Measurements from ENCODE around the gene APOBEC3F. TPM values are rescaled to one million over a fixed set of nuclear protein-coding genes. Genes with fewer than 3 reads are reported as not detected.

The APOBEC3F gene
- total and polyA plus RNA-seq, 10 of the 15 experiments (the other 5 are each of a cell fraction or from before 2014, with no cell fraction given): 7.4 to 29.1 (median 12.8) TPM

GRCh38 chr22:39070186-39070585 lies 29.5 kb downstream of the APOBEC3F start:
- H3K27ac ChIP-seq (ENCODE audit: control insufficient read depth, insufficient read depth): no peak overlapping the region
- BruUV-seq (replicated peaks): no TSS peak
- WGBS (ENCODE audit: insufficient coverage, insufficient replicate concordance, low lambda C conversion rate, missing lambda C conversion rate): 86% methylated on average over 6 of the region's 7 CpGs
- ChIA-PET SMC1A (ENCODE audit: uncharacterized antibody, unreplicated experiment) (interaction anchor here (0.6 kb wide), 1 partner anchor 51 kb away, joined by 3 read pairs; no protein-coding TSS in a partner anchor), POLR2A (no interaction called here), RAD21 (ENCODE audit: unreplicated experiment) (interaction anchor here (1.2 kb wide), 1 partner anchor 29 kb away, joined by 5 read pairs; no protein-coding TSS in a partner anchor), CTCF (interaction anchor here (0.8 to 1.1 kb wide), 2 partner anchors 42 to 48 kb away, joined by 4 to 5 read pairs; no protein-coding TSS in a partner anchor)
- no peak for ATAC-seq
- H3K4me2 ChIP-seq (ENCODE audit: control insufficient read depth, insufficient read depth): no peak overlapping the region
- DNase-seq (ENCODE audit: low read depth, low spot score): no peak
- H4K20me1 ChIP-seq (ENCODE audit: control insufficient read depth, insufficient read depth): no peaks in the 10 kb centered on the region
- no peak for FAIRE-seq
- intact Hi-C loops (cut with micrococcal nuclease; ENCODE audit: unreplicated experiment): no loop called here
- no peak overlapping the region for H3K9ac ChIP-seq (ENCODE audit: control insufficient read depth, insufficient read depth, low read length)
- no peak overlapping the region for H3K4me3 ChIP-seq
- H3K27me3 ChIP-seq (replicated peaks in 1 of 2; ENCODE audit: control insufficient read depth in 2 of 2, insufficient read depth in 2 of 2, low read length in 1 of 2): no peaks in the 10 kb centered on the region
- H3K36me3 ChIP-seq (ENCODE audit: control insufficient read depth in 2 of 2, insufficient read depth in 2 of 2, low read length in 1 of 2): peaks cover 0 to 2% of the 10 kb centered on the region in 2 experiments; a peak in 1 of 4 replicates
- peaks cover 16% of the 10 kb centered on the region for H3K79me2 ChIP-seq (ENCODE audit: control insufficient read depth, insufficient read depth, low read length)
- H2AFZ ChIP-seq (ENCODE audit: control insufficient read depth, low read depth, low read length): no peak overlapping the region
- peaks cover 59% of the 10 kb centered on the region for H3K4me1 ChIP-seq (ENCODE audit: control insufficient read depth, insufficient read depth, low read length)
- H3K9me3 ChIP-seq (replicated peaks; ENCODE audit: control insufficient read depth, insufficient read depth, low read length): no peaks in the 10 kb centered on the region
- in situ Hi-C loops (cut with MboI): no loop called here
- TF ChIP-seq PBX3 (IDR thresholded peaks at IDR 0.05; ENCODE audit: insufficient replicate concordance, low read depth, low read length) (no peak), CBX5 (IDR thresholded peaks at IDR 0.05; ENCODE audit: low read depth) (no peak), ESRRA (IDR thresholded peaks at IDR 0.05; ENCODE audit: low read length) (no peak), MAX (IDR thresholded peaks at IDR 0.05; ENCODE audit: low read depth, low read length) (no peak), TCF12 (IDR thresholded peaks at IDR 0.05; ENCODE audit: low read depth, low read length) (no peak), HDAC6 (IDR thresholded peaks at IDR 0.05; ENCODE audit: unreplicated experiment) (no peak), ATF3 (IDR thresholded peaks at IDR 0.05; ENCODE audit: borderline replicate concordance, extremely low read depth, low read depth, low read length) (no peak), SRF (IDR thresholded peaks at IDR 0.05; ENCODE audit: low read depth in 2 of 2, low read length in 2 of 2) (no peak), NR2F1 (conservative IDR thresholded peaks at IDR 0.05) (no peak), POLR2AphosphoS2 (IDR thresholded peaks at IDR 0.05; ENCODE audit: low read depth, low read length) (no peak), SPI1 (IDR thresholded peaks at IDR 0.05; ENCODE audit: borderline replicate concordance, insufficient read depth, low read depth, low read length) (no peak), HDGF (IDR thresholded peaks at IDR 0.05) (no peak), KAT2A (conservative IDR thresholded peaks at IDR 0.05; ENCODE audit: control insufficient read depth, low read depth, low read length) (no peak), GATAD2B (conservative IDR thresholded peaks at IDR 0.05; ENCODE audit: low read depth) (no peak), ZNF687 (IDR thresholded peaks at IDR 0.05) (no peak)
